Ectodermal cell (in vitro differentiated cells): ENCODE data around the gene MACROD1.

Experiments
- H3K27ac ChIP-seq: 2 replicates; pipeline ENCODE4 v1.7.0; 2013; ENCODE audit warnings: mild to moderate bottlenecking, low read depth, low read length; ENCODE audit not compliant: insufficient read depth, poor library complexity, severe bottlenecking
- H3K27me3 ChIP-seq: 2 replicates; pipeline ENCODE4 v1.7.0; 2013; ENCODE audit warnings: mild to moderate bottlenecking, low read length; ENCODE audit not compliant: insufficient read depth, control insufficient read depth, poor library complexity, severe bottlenecking
- H3K36me3 ChIP-seq: one replicate; pipeline ENCODE4 v1.7.0; 2013; ENCODE audit warnings: low read length; ENCODE audit not compliant: control insufficient read depth, insufficient read depth
- H3K4me1 ChIP-seq: one replicate; pipeline ENCODE4 v1.7.0; 2013; ENCODE audit warnings: low read length; ENCODE audit not compliant: control insufficient read depth, insufficient read depth
- H3K4me3 ChIP-seq: 2 replicates; pipeline ENCODE4 v1.7.0; 2013; ENCODE audit warnings: low read depth, low read length, control low read depth; ENCODE audit not compliant: insufficient read depth
- H3K9me3 ChIP-seq: 2 replicates; pipeline ENCODE4 v1.7.0; 2013; ENCODE audit warnings: mild to moderate bottlenecking, low read length, moderate library complexity; ENCODE audit not compliant: control insufficient read depth
- WGBS, 2 experiments: methylation state at CpG; one replicate each; pipeline ENCODE4 v1.1.7; 2013; ENCODE audit warnings: missing lambda C conversion rate in 2 of 2; 5-methylcytosine and 5-hydroxymethylcytosine counted together

MACROD1 gene

GRCh38 chr11:64089915-64090805, 75.8 kb downstream of the MACROD1 start:
- peaks cover 74% of the 10 kb centered on the region for H3K4me1 ChIP-seq
- no peak overlapping the region for H3K27ac ChIP-seq
- 80 to 81% methylated on average over 28 of the region's 28 CpGs for WGBS, 2 experiments
- no peaks in the 10 kb centered on the region for H3K36me3 ChIP-seq
- no peaks in the 10 kb centered on the region for H3K9me3 ChIP-seq
- H3K4me3 ChIP-seq = no peak overlapping the region
- peaks cover 15% of the 10 kb centered on the region for H3K27me3 ChIP-seq

GRCh38 chr11:64089493-64089892, 76.4 kb downstream of the MACROD1 start:
- H3K4me3 ChIP-seq = no peak overlapping the region
- H3K27ac ChIP-seq = no peak overlapping the region

GRCh38 chr11:64089027-64089360, 76.9 kb downstream of the MACROD1 start:
- Histone ChIP-seq H3K4me3 (no peak overlapping the region), H3K4me1 (peaks cover 63% of the 10 kb centered on the region), H3K36me3 (no peaks in the 10 kb centered on the region), H3K9me3 (no peaks in the 10 kb centered on the region), H3K27ac (no peak overlapping the region), H3K27me3 (peaks cover 15% of the 10 kb centered on the region)
- WGBS, 2 experiments = 87 to 88% methylated on average over 15 of the region's 15 CpGs

More at GRCh38 chr11:64089493-64089892, 76.4 kb downstream of the MACROD1 start:
- peaks cover 68% of the 10 kb centered on the region for H3K4me1 ChIP-seq
- no peaks in the 10 kb centered on the region for H3K36me3 ChIP-seq
- no peaks in the 10 kb centered on the region for H3K9me3 ChIP-seq
- whole genome bisulfite sequencing, 2 experiments = 89 to 91% methylated on average over 7 of the region's 7 CpGs
- peaks cover 15% of the 10 kb centered on the region for H3K27me3 ChIP-seq

GRCh38 chr11:64088162-64089026, 77.5 kb downstream of the MACROD1 start:
- H3K36me3 ChIP-seq = no peaks in the 10 kb centered on the region
- H3K4me3 ChIP-seq = no peak overlapping the region
- peaks cover 63% of the 10 kb centered on the region for H3K4me1 ChIP-seq
- WGBS, 2 experiments = 73 to 74% methylated on average over 26 of the region's 26 CpGs
- H3K27me3 ChIP-seq = peaks cover 10% of the 10 kb centered on the region
- H3K27ac ChIP-seq = no peak overlapping the region
- no peaks in the 10 kb centered on the region for H3K9me3 ChIP-seq

DNA sequence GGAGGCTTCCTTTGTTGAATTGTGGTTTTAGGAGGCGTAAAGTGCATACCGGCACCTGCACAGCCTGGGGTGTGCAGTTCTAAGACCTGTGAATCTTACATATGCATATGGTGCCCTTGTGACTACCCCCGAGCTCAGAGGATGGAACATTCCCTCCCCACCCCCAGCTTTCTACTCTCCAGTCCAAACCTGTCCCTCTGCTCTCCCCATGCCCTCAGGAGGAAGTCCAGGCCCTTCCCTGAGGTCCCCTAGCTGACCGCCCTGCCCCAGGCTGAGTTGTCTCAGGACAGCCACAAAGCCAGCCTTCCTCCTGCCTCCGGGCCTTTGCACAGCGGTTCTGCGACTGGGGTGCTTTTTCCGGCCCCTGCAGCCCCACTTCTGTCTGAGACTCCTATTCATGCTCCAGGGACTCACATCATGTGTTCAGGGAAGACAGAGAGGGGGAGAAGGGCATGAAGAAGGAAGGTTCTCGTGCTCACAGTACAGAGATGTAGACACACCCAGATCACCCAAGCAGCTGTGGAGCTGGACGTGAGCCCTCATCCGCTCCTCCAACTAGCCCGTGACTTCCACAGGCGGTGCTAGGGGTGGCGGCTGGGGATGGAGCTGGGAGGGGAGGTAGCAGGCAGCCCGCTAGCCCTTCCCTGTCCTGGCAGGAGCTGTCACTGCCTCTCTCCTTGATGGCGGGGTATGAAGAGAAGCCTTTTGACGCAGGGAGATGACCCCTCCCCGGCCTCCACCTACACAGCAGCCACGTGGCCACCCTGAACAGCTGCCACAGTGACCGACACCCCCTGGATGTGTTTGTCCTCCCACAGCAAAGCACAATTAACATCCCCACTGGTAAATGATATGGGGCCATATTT, 79.4 kb downstream of the MACROD1 start:
- peaks cover 48% of the 10 kb centered on the region for H3K4me1 ChIP-seq
- no peaks in the 10 kb centered on the region for H3K27me3 ChIP-seq
- 68 to 72% methylated on average over 20 of the region's 20 CpGs for WGBS, 2 experiments
- no peaks in the 10 kb centered on the region for H3K36me3 ChIP-seq
- H3K4me3 ChIP-seq = no peak overlapping the region
- no peaks in the 10 kb centered on the region for H3K9me3 ChIP-seq
- H3K27ac ChIP-seq = no peak overlapping the region

DNA sequence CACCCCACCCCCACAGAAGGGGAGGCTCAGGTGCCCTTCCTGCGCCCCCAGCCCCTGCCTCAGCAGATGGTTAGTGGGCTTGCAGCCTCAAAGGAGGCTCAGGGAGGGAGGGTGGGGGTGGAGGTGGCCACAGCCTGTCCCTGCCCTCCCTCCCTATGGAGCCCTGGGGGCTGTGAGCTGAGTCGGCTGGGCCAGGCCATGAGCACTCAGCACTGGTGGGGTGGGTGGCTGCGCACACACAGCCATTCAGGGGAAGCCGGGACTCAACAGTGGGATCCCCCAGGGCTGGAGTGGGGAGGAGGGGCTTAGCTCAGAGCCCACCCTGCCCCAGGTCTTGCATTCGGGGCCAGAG, 80.0 kb downstream of the MACROD1 start:
- Histone ChIP-seq H3K27me3 (no peaks in the 10 kb centered on the region), H3K4me3 (no peak overlapping the region), H3K9me3 (no peaks in the 10 kb centered on the region), H3K27ac (no peak overlapping the region), H3K4me1 (peaks cover 42% of the 10 kb centered on the region), H3K36me3 (no peaks in the 10 kb centered on the region)
- WGBS, 2 experiments = 81 to 84% methylated on average over 4 of the region's 5 CpGs

DNA sequence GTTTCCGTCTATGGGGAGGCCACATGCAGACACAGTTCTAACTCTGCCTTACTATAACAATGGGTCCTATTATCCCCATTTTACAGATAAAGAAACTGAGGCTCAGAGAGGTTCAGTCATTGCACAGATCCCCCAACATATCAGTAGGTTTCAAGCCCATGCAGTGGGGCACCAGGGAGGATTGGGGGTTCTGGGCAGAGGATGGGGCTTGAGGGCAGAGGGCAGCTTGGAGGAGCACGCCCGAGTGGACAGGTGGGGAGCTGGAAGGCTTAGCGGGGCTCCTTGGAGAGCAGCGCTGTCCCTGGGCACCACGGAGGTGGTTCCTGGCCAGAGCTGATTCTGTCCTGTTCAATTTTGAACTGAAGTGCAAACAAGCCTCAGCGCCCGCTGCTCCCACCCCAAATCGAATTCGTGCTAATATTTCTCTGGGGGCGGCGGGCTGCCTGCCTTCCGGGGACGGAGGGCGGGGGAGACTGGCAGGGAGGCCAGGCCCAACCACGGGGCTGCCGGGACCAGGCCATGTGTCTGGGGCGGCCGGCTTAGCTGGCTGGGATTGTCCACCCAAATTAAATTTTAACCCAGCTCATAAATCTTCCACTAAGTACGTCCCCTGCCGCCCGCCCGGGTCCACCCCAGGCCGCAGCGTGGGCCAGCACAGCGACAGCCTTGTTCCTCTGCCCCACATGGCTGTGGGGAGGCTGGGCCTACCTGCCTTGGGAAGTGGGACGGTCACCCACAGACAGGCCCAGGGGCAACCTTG, 80.8 kb downstream of the MACROD1 start:
- Histone ChIP-seq H3K27ac (no peak overlapping the region), H3K4me1 (peaks cover 34% of the 10 kb centered on the region), H3K36me3 (no peaks in the 10 kb centered on the region), H3K27me3 (no peaks in the 10 kb centered on the region), H3K9me3 (no peaks in the 10 kb centered on the region), H3K4me3 (no peak overlapping the region)
- 91 to 94% methylated on average over 27 of the region's 27 CpGs for WGBS, 2 experiments

GRCh38 chr11:64084146-64084950, 81.6 kb downstream of the MACROD1 start:
- Histone ChIP-seq H3K27me3 (no peaks in the 10 kb centered on the region), H3K27ac (no peak overlapping the region), H3K36me3 (no peaks in the 10 kb centered on the region), H3K4me1 (peaks cover 28% of the 10 kb centered on the region), H3K4me3 (no peak overlapping the region), H3K9me3 (no peaks in the 10 kb centered on the region)
- 89 to 91% methylated on average over 26 of the region's 26 CpGs for WGBS, 2 experiments
